Activated effector memory CD4-positive, alpha-beta T cell treated with Interleukin-2 at 50 U/mL for 16 hours (primary cell): Measurements from ENCODE around the gene TUBGCP3.

Source experiments
- DNase-seq: peaks from one replicate; pipeline ENCODE4 v3.0.0-alpha.2; 2020

TUBGCP3 gene

GRCh38 chr13:112435973-112436372 is 152.0 kb downstream of the TUBGCP3 start:
- no peak for DNase-seq
